Liver (tissue), 9 donors: ENCODE measurements around the gene SPACDR. TPM values are rescaled to one million over a fixed set of nuclear protein-coding genes. Genes with fewer than 3 reads are reported as not detected.

Source experiments
- DNase-seq: peaks from one replicate; pipeline ENCODE4 v3.0.0-alpha.2; 2017; ENCODE audit warnings: low spot score
- H3K27ac ChIP-seq, 2 donors: one replicate each; pipeline ENCODE4 v1.7.0; 2013; ENCODE audit warnings: inconsistent platforms in 2 of 2, low read length in 2 of 2, control low read depth in 1 of 2, low read depth in 1 of 2, mild to moderate bottlenecking in 1 of 2
- H3K27me3 ChIP-seq, 4 donors: one replicate each; pipeline versions ENCODE4 v1.6.1 to v1.7.0; 2013; ENCODE audit warnings: low read length in 3 of 4, inconsistent platforms in 1 of 4, mild to moderate bottlenecking in 1 of 4, moderate library complexity in 1 of 4; ENCODE audit not compliant: control insufficient read depth in 4 of 4, insufficient read depth in 4 of 4
- H3K36me3 ChIP-seq, 4 donors: one replicate each; pipeline versions ENCODE4 v1.6.1 to v1.7.0; 2013; ENCODE audit warnings: low read length in 3 of 4, mild to moderate bottlenecking in 3 of 4, low read depth in 1 of 4, moderate library complexity in 1 of 4; ENCODE audit not compliant: control insufficient read depth in 4 of 4, insufficient read depth in 3 of 4
- H3K4me1 ChIP-seq, 4 donors: one replicate each; pipeline versions ENCODE4 v1.6.1 to v1.7.0; 2013; ENCODE audit warnings: low read length in 3 of 4, mild to moderate bottlenecking in 3 of 4, moderate library complexity in 1 of 4; ENCODE audit not compliant: control insufficient read depth in 4 of 4, insufficient read depth in 4 of 4
- H3K4me3 ChIP-seq, 3 donors: one replicate each; pipeline versions ENCODE4 v1.6.1 to v1.7.0; 2013; ENCODE audit warnings: low read length in 3 of 3, control low read depth in 1 of 3, low read depth in 1 of 3, mild to moderate bottlenecking in 1 of 3
- H3K9ac ChIP-seq, 2 donors: one replicate each; pipeline ENCODE4 v1.7.0; 2013; ENCODE audit warnings: low read length in 2 of 2, mild to moderate bottlenecking in 2 of 2, moderate library complexity in 2 of 2, control low read depth in 1 of 2, low read depth in 1 of 2
- H3K9me3 ChIP-seq, 4 donors: one replicate each; pipeline versions ENCODE4 v1.6.1 to v1.7.0; 2013; ENCODE audit warnings: low read length in 3 of 4; ENCODE audit not compliant: control insufficient read depth in 4 of 4
- FOXA1 ChIP-seq: IDR thresholded peaks from 2 replicates; pipeline ENCODE4 v1.6.1; 2016; ENCODE audit warnings: antibody characterized with exemption
- FOXA2 ChIP-seq: IDR thresholded peaks from 2 replicates; pipeline ENCODE4 v1.6.1; 2016; ENCODE audit warnings: antibody characterized with exemption
- GABPA ChIP-seq, 2 donors: IDR thresholded peaks in 1 of 2; conservative IDR thresholded peaks in 1 of 2; 2 replicates each; pipeline ENCODE4 v1.6.1; 2016; ENCODE audit warnings: antibody characterized with exemption in 2 of 2, mild to moderate bottlenecking in 1 of 2, moderate library complexity in 1 of 2
- HNF4A ChIP-seq, 2 donors: conservative IDR thresholded peaks; 2 replicates each; pipeline ENCODE4 v1.6.1; 2016; ENCODE audit warnings: antibody characterized with exemption in 2 of 2, mild to moderate bottlenecking in 2 of 2
- JUND ChIP-seq, 2 donors: IDR thresholded peaks; 2 replicates each; pipeline ENCODE4 v1.6.1; 2016; ENCODE audit warnings: antibody characterized with exemption in 2 of 2
- NR2F2 ChIP-seq: IDR thresholded peaks from 2 replicates; pipeline ENCODE4 v1.6.1; 2016; ENCODE audit warnings: antibody characterized with exemption
- RAD21 ChIP-seq, 2 donors: IDR thresholded peaks; 2 replicates each; pipeline ENCODE4 v1.6.1; 2016; ENCODE audit warnings: antibody characterized with exemption in 2 of 2, mild to moderate bottlenecking in 2 of 2
- RXRA ChIP-seq, 2 donors: IDR thresholded peaks; 2 replicates each; pipeline ENCODE4 v1.6.1; 2017 to 2018; ENCODE audit warnings: antibody characterized with exemption in 2 of 2, mild to moderate bottlenecking in 1 of 2
- SP1 ChIP-seq: IDR thresholded peaks from 2 replicates; pipeline ENCODE4 v1.6.1; 2018; ENCODE audit warnings: antibody characterized with exemption, mild to moderate bottlenecking
- TAF1 ChIP-seq: conservative IDR thresholded peaks from 2 replicates; pipeline ENCODE4 v1.6.1; 2016; ENCODE audit warnings: antibody characterized with exemption, mild to moderate bottlenecking
- YY1 ChIP-seq: IDR thresholded peaks from 2 replicates; pipeline ENCODE4 v1.6.1; 2016; ENCODE audit warnings: antibody characterized with exemption, mild to moderate bottlenecking
- WGBS: extraction: QIAGEN DNeasy Blood & Tissue Kit; methylation state at CpG from one replicate; pipeline ENCODE4 v1.1.7; 2013; 5-methylcytosine and 5-hydroxymethylcytosine counted together
- polyA plus RNA-seq, 2 donors: library from polyadenylated mRNA; stranded (reverse) in 1 of 2; unstranded in 1 of 2; fragments of 200-250 nt in 1 of 2; fragments of >200 nt in 1 of 2; fragmentation: Nextera tagmentation in 1 of 2; extraction: Ambion mirVana in 1 of 2; gene quantifications; one replicate each; pipeline versions ENCODE4 v1.2.1 to v1.2.3, GENCODE V29; 2013 to 2015
- total RNA-seq, 2 donors: library from RNA; depleted of rRNA; stranded (reverse); fragments of >200 nt; gene quantifications; one replicate each; pipeline ENCODE4 v1.2.3, GENCODE V29; 2014
- TF ChIP-seq, protein P1 (sequence below): IDR thresholded peaks from 2 replicates; pipeline ENCODE4 v1.6.1; 2016; ENCODE audit warnings: antibody characterized with exemption
- TF ChIP-seq, protein P2 (sequence below): fragments of 150-350 bp; IDR thresholded peaks from 2 replicates; pipeline ENCODE4 v1.5.1; 2017; ENCODE audit warnings: improper control_type of control experiment, low read depth, low read length; ENCODE audit not compliant: missing input control
- TF ChIP-seq, protein P3 (sequence below): IDR thresholded peaks from 2 replicates; pipeline ENCODE4 v1.6.1; 2016; ENCODE audit warnings: antibody characterized with exemption
- TF ChIP-seq, protein P4 (sequence below): IDR thresholded peaks from 2 replicates; pipeline ENCODE4 v1.6.1; 2016; ENCODE audit warnings: antibody characterized with exemption
- donor health status: healthy.
- donor health status: healthy.
- donor health status: healthy.
- donor health status: healthy.
- donor health status: healthy.

SPACDR gene
- total and polyA plus RNA-seq, 4 donors = 0.06 to 0.33 (median 0.17) TPM; not detected in 1

DNA sequence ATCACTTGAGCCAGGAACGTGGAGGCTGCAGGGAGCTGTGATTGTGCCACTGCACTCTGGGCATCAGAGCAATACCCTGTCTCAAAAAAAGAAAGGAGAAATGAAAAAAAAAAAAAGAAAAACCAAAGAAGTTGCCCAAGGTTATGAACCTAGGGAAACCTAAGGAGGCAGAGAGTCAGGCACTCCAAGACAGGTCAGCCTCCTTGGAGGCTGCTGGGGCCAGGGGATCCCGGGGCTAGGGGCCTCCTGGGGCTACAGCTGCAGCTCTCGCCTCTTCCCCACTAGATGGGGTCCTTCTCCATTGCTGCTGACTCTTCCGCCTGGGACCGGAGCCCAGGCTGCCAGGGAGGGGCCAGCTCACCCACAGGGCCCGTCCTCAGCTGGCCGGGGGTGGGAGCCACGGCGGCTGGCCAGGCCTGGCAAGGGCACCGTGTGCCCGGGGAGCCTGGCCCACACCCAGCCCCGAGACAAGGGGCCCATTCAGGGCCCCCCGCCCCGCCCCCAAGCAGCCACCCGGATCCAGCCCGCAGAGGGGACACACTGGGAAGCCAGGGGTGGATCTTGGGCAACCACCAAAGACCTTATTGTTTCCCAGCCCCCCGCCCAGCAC is 1.7 kb upstream of the SPACDR start:
- peak; percentile 79 to 82 for TF ChIP-seq RAD21 (IDR thresholded peaks at IDR 0.05)
- TF ChIP-seq GABPA (IDR thresholded peaks at IDR 0.05 in 1 of 2, conservative IDR thresholded peaks at IDR 0.05 in 1 of 2) = no peak
- TF ChIP-seq, protein P1, sequence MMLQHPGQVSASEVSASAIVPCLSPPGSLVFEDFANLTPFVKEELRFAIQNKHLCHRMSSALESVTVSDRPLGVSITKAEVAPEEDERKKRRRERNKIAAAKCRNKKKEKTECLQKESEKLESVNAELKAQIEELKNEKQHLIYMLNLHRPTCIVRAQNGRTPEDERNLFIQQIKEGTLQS = no peak
- TF ChIP-seq JUND (IDR thresholded peaks at IDR 0.05) = no peak
- TF ChIP-seq, protein P2, sequence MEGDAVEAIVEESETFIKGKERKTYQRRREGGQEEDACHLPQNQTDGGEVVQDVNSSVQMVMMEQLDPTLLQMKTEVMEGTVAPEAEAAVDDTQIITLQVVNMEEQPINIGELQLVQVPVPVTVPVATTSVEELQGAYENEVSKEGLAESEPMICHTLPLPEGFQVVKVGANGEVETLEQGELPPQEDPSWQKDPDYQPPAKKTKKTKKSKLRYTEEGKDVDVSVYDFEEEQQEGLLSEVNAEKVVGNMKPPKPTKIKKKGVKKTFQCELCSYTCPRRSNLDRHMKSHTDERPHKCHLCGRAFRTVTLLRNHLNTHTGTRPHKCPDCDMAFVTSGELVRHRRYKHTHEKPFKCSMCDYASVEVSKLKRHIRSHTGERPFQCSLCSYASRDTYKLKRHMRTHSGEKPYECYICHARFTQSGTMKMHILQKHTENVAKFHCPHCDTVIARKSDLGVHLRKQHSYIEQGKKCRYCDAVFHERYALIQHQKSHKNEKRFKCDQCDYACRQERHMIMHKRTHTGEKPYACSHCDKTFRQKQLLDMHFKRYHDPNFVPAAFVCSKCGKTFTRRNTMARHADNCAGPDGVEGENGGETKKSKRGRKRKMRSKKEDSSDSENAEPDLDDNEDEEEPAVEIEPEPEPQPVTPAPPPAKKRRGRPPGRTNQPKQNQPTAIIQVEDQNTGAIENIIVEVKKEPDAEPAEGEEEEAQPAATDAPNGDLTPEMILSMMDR = peak; percentile 50
- TF ChIP-seq RXRA (IDR thresholded peaks at IDR 0.05) = peak in 1 of 2 donors; percentile 21
- TF ChIP-seq FOXA2 = no peak
- TF ChIP-seq YY1 = no peak
- TF ChIP-seq, protein P3, sequence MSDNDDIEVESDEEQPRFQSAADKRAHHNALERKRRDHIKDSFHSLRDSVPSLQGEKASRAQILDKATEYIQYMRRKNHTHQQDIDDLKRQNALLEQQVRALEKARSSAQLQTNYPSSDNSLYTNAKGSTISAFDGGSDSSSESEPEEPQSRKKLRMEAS = no peak
- Histone ChIP-seq H3K9ac (no peak overlapping the region), H3K4me1 (peaks cover 5 to 15% (median 11%) of the 10 kb centered on the region in 4 donors), H3K4me3 (no peak overlapping the region), H3K27ac (no peak overlapping the region), H3K36me3 (peaks cover 0 to 3% (median 0%) of the 10 kb centered on the region in 4 donors), H3K9me3 (no peaks in the 10 kb centered on the region), H3K27me3 (no peaks in the 10 kb centered on the region)
- 16% methylated on average over 17 of the region's 17 CpGs for WGBS
- no peak for DNase-seq

DNA sequence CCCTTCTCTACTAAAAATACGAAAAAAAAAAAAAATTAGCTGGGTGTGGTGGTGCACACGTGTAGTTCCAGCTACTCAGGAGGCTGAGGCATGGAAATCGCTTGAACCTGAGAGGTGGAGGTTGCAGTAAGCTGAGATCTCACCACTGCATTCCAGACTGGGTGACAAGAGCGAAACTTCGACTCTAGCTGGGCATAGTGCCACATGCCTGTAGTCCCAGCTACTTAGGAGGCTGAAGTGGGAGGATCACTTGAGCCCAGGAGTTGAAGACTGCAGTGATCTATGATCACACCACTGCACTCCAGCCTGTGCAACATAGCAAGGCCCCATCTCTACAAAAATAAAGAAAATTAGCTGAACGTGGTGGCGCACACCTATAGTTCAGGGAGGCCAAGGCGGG is 1.2 kb upstream of the SPACDR start:
- 77% methylated on average over 8 of the region's 8 CpGs for WGBS
- H3K36me3 ChIP-seq = peaks cover 0 to 1% (median 0%) of the 10 kb centered on the region in 4 donors
- no peak for DNase-seq
- no peaks in the 10 kb centered on the region for H3K9me3 ChIP-seq
- H3K27me3 ChIP-seq = no peaks in the 10 kb centered on the region
- no peak overlapping the region for H3K27ac ChIP-seq
- H3K9ac ChIP-seq = no peak overlapping the region
- H3K4me3 ChIP-seq = no peak overlapping the region
- peaks cover 5 to 15% (median 11%) of the 10 kb centered on the region in 4 donors for H3K4me1 ChIP-seq
- TF ChIP-seq NR2F2 (no peak), HNF4A (conservative IDR thresholded peaks at IDR 0.05) (no peak), GABPA (IDR thresholded peaks at IDR 0.05 in 1 of 2, conservative IDR thresholded peaks at IDR 0.05 in 1 of 2) (no peak), FOXA1 (no peak), TAF1 (no peak), SP1 (no peak)
- TF ChIP-seq, protein P4, sequence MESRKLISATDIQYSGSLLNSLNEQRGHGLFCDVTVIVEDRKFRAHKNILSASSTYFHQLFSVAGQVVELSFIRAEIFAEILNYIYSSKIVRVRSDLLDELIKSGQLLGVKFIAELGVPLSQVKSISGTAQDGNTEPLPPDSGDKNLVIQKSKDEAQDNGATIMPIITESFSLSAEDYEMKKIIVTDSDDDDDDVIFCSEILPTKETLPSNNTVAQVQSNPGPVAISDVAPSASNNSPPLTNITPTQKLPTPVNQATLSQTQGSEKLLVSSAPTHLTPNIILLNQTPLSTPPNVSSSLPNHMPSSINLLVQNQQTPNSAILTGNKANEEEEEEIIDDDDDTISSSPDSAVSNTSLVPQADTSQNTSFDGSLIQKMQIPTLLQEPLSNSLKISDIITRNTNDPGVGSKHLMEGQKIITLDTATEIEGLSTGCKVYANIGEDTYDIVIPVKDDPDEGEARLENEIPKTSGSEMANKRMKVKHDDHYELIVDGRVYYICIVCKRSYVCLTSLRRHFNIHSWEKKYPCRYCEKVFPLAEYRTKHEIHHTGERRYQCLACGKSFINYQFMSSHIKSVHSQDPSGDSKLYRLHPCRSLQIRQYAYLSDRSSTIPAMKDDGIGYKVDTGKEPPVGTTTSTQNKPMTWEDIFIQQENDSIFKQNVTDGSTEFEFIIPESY = no peak
